Natural killer cell (primary cell): Measurements from ENCODE around the gene IRAK1. TPM values are rescaled to one million over a fixed set of nuclear protein-coding genes. Genes with fewer than 3 reads are reported as not detected.

Experiments used
- ATAC-seq, 3 donors: fragments of 150-1000 bp in 2 of 3; fragments of 200-7000 bp in 1 of 3; cut with Tn5 transposase; 1 replicate in 1 of 3; 2 replicates in 2 of 3; pipeline ENCODE4 v1.10.0; 2021; ENCODE audit warnings: mild to moderate bottlenecking in 2 of 3, moderate library complexity in 2 of 3
- DNase-seq, 2 donors: peaks; one replicate each; pipeline versions ENCODE4 v3.0.0 to v3.0.0-alpha.2; 2013 to 2021; ENCODE audit warnings: mixed read lengths in 1 of 2
- H3K27ac ChIP-seq: one replicate; pipeline ENCODE4 v1.5.1; 2013; ENCODE audit warnings: mild to moderate bottlenecking, low read length
- H3K27me3 ChIP-seq: one replicate; pipeline ENCODE4 v1.6.1; 2013; ENCODE audit warnings: low read length; ENCODE audit not compliant: control insufficient read depth, insufficient read depth
- H3K36me3 ChIP-seq: one replicate; pipeline ENCODE4 v1.6.1; 2013; ENCODE audit warnings: low read length; ENCODE audit not compliant: control insufficient read depth, insufficient read depth
- H3K4me1 ChIP-seq: one replicate; pipeline ENCODE4 v1.6.1; 2013; ENCODE audit warnings: low read length; ENCODE audit not compliant: control insufficient read depth, insufficient read depth
- H3K4me3 ChIP-seq: one replicate; pipeline ENCODE4 v1.5.1; 2013; ENCODE audit warnings: low read length
- H3K9me3 ChIP-seq: one replicate; pipeline ENCODE4 v1.6.1; 2013; ENCODE audit warnings: low read length; ENCODE audit not compliant: control insufficient read depth, insufficient read depth
- H3K27ac Mint-ChIP-seq, 2 donors: one replicate each; pipeline ENCODE4 v1.8.0; 2022; ENCODE audit warnings: mild to moderate bottlenecking in 2 of 2, mixed read lengths in 2 of 2, moderate library complexity in 1 of 2
- H3K27me3 Mint-ChIP-seq, 2 donors: one replicate each; pipeline ENCODE4 v1.8.0; 2022; ENCODE audit warnings: low read depth in 2 of 2, mixed read lengths in 2 of 2
- H3K36me3 Mint-ChIP-seq: one replicate; pipeline ENCODE4 v1.8.0; 2022; ENCODE audit warnings: mixed read lengths
- H3K4me1 Mint-ChIP-seq, 2 donors: one replicate each; pipeline ENCODE4 v1.8.0; 2022; ENCODE audit warnings: mixed read lengths in 2 of 2
- H3K4me3 Mint-ChIP-seq: one replicate; pipeline ENCODE4 v1.8.0; 2022; ENCODE audit warnings: mild to moderate bottlenecking, moderate library complexity, mixed read lengths
- H3K9me3 Mint-ChIP-seq, 2 donors: one replicate each; pipeline ENCODE4 v1.8.0; 2022; ENCODE audit warnings: mixed read lengths in 2 of 2
- CTCF ChIP-seq: fragments of 200-600 bp; IDR thresholded peaks from one replicate; pipeline ENCODE4 v1.8.0; 2022; ENCODE audit warnings: antibody characterized with exemption
- WGBS: methylation state at CpG from one replicate; pipeline ENCODE4 v1.1.7; 2013; ENCODE audit warnings: missing lambda C conversion rate; ENCODE audit not compliant: insufficient coverage; 5-methylcytosine and 5-hydroxymethylcytosine counted together
- intact Hi-C: fragments of 100-400 bp; cut with micrococcal nuclease; formaldehyde crosslinking; loops from one replicate; pipeline ENCODE4 v1.14.2; 2022
- total RNA-seq, 4 donors: library from RNA; stranded (reverse); fragments of 120-200 nt in 1 of 4; gene quantifications; one replicate each; pipeline versions ENCODE4 v1.2.3 to v1.2.4, GENCODE V29; 2013 to 2022

IRAK1 gene
- total RNA-seq, 3 donors from 2014 or later (not counting 1 experiment from before 2014, with no cell fraction given): 87.5 to 114 (median 107) TPM

GRCh38 chrX:153966841-153967535 is 52.7 kb downstream of the IRAK1 start:
- no peak for ATAC-seq
- 49% methylated on average over 12 of the region's 14 CpGs for WGBS
- peak in 1 of 2 donors; percentile 65 for DNase-seq

GRCh38 chrX:153966283-153966688 is 53.4 kb downstream of the IRAK1 start:
- 68% methylated on average over 15 of the region's 15 CpGs for WGBS
- no peak for DNase-seq
- H3K27me3 Mint-ChIP-seq: no peaks in the 10 kb centered on the region
- Histone ChIP-seq H3K4me3 (no peak overlapping the region), H3K9me3 (no peaks in the 10 kb centered on the region), H3K27ac (peak overlapping the region; percentile 83), H3K27me3 (no peaks in the 10 kb centered on the region), H3K36me3 (peaks cover 25% of the 10 kb centered on the region), H3K4me1 (peaks cover 51% of the 10 kb centered on the region)
- intact Hi-C loops: loop anchor here (5.0 kb wide), 2 partner anchors 39 to 204 kb away; partner anchors contain the start of genes ARHGAP4 and PLXNB3
- ATAC-seq: no peak
- H3K9me3 Mint-ChIP-seq: no peaks in the 10 kb centered on the region
- no peak for TF ChIP-seq CTCF
- peak overlapping the region; percentile 47 for H3K4me3 Mint-ChIP-seq
- peak overlapping the region; percentile 97 to 99 for H3K27ac Mint-ChIP-seq
- H3K4me1 Mint-ChIP-seq: peaks cover 28 to 48% of the 10 kb centered on the region in 2 donors
- H3K36me3 Mint-ChIP-seq: no peaks in the 10 kb centered on the region

More at GRCh38 chrX:153966841-153967535, 52.7 kb downstream of the IRAK1 start:
- peak overlapping the region; percentile 97 to 99 for H3K27ac Mint-ChIP-seq
- H3K4me3 Mint-ChIP-seq: peak overlapping the region; percentile 100
- H3K9me3 Mint-ChIP-seq: no peaks in the 10 kb centered on the region
- Histone ChIP-seq H3K36me3 (peaks cover 18% of the 10 kb centered on the region), H3K27me3 (no peaks in the 10 kb centered on the region), H3K9me3 (no peaks in the 10 kb centered on the region), H3K4me1 (peaks cover 51% of the 10 kb centered on the region), H3K27ac (peak overlapping the region; percentile 83), H3K4me3 (peak overlapping the region; percentile 2)
- TF ChIP-seq CTCF: no peak
- no peaks in the 10 kb centered on the region for H3K36me3 Mint-ChIP-seq
- intact Hi-C loops: loop anchor here (5.0 kb wide), 2 partner anchors 40 to 205 kb away; partner anchors contain the start of genes ARHGAP4 and PLXNB3
- peaks cover 28 to 48% of the 10 kb centered on the region in 2 donors for H3K4me1 Mint-ChIP-seq
- no peaks in the 10 kb centered on the region for H3K27me3 Mint-ChIP-seq

DNA sequence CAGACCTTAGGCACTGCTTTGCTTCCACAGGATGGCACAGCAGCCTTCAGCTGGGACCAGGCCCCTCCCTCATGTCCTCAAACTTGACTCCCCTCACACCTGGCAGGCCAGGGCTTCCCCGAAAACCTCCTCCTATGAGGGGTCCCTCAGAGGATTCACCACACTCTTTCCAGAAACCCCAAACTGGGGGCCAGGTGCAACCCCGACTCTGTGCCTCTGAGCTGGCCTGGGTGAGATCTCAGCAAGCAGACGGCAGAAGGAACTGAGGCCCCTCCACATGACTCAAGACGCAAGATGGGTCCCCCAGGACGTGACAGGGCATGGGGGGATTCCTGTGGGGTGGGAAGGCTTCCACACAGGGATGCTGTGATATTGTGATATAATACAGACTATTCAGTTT is 54.3 kb downstream of the IRAK1 start:
- Histone ChIP-seq H3K9me3 (no peaks in the 10 kb centered on the region), H3K27ac (peak overlapping the region; percentile 83), H3K4me3 (no peak overlapping the region), H3K36me3 (peaks cover 33% of the 10 kb centered on the region), H3K27me3 (no peaks in the 10 kb centered on the region), H3K4me1 (peaks cover 51% of the 10 kb centered on the region)
- Mint-ChIP-seq H3K4me3 (no peak overlapping the region), H3K27me3 (no peaks in the 10 kb centered on the region), H3K27ac (peak overlapping the region in 1 of 2 donors; percentile 97), H3K4me1 (peaks cover 28 to 44% of the 10 kb centered on the region in 2 donors), H3K36me3 (no peaks in the 10 kb centered on the region), H3K9me3 (no peaks in the 10 kb centered on the region)
- WGBS: 75% methylated on average over 5 of the region's 5 CpGs
- ATAC-seq (no peak), DNase-seq (no peak)
- TF ChIP-seq CTCF: no peak
- intact Hi-C loops: loop anchor here (5.0 kb wide), 2 partner anchors 38 to 203 kb away; partner anchors contain the start of genes ARHGAP4 and PLXNB3
